Esophagus muscularis mucosa (tissue), 4 donors: Measurements from ENCODE around the gene ZSCAN31. TPM values are rescaled to one million over a fixed set of nuclear protein-coding genes. Genes with fewer than 3 reads are reported as not detected.
"Not testable (repeated sequence)": the region's sequence is repeated elsewhere in the genome, so short reads cannot be mapped to it uniquely, and the experiment has no call there.

ENCODE experiments used
- DNase-seq: peaks from one replicate; pipeline ENCODE4 v3.0.0-alpha.2; 2017; ENCODE audit errors: extremely low spot score
- H3K27ac ChIP-seq, 4 donors: fragments of 200-600 bp; sonication (generic); replicated peaks in 1 of 4; 1 replicate in 3 of 4; 2 replicates in 1 of 4; pipeline ENCODE4 v1.5.1; 2016 to 2019; ENCODE audit warnings: mild to moderate bottlenecking in 1 of 4
- H3K27me3 ChIP-seq, 4 donors: fragments of 200-600 bp; sonication (generic); one replicate each; pipeline versions ENCODE4 v1.5.1 to v1.6.0; 2016 to 2019
- H3K36me3 ChIP-seq, 4 donors: fragments of 200-600 bp; sonication (generic); one replicate each; pipeline ENCODE4 v1.5.1; 2016 to 2019
- H3K4me1 ChIP-seq, 4 donors: fragments of 200-600 bp; sonication (generic); one replicate each; pipeline ENCODE4 v1.5.1; 2016 to 2019
- H3K4me3 ChIP-seq, 4 donors: fragments of 200-600 bp; sonication (generic); 1 replicate in 2 of 4; 2 replicates in 2 of 4; pipeline ENCODE4 v1.5.1; 2016 to 2019; ENCODE audit warnings: mild to moderate bottlenecking in 4 of 4, moderate library complexity in 1 of 4
- H3K9me3 ChIP-seq, 4 donors: fragments of 200-600 bp; sonication (generic); 1 replicate in 3 of 4; 2 replicates in 1 of 4; pipeline ENCODE4 v1.5.1; 2016 to 2019
- CTCF ChIP-seq, 3 experiments: fragments of 200-600 bp in 2 of 3; fragments of 450-650 bp in 1 of 3; sonication (generic) in 2 of 3; IDR thresholded peaks; one replicate each; pipeline ENCODE4 v1.5.1; 2017 to 2019; ENCODE audit warnings: antibody characterized with exemption in 3 of 3, mild to moderate bottlenecking in 2 of 3, moderate library complexity in 1 of 3
- EP300 ChIP-seq: sonication (generic); formaldehyde crosslinking; IDR thresholded peaks from one replicate; pipeline ENCODE4 v1.6.1; 2017; ENCODE audit warnings: antibody characterized with exemption
- POLR2A ChIP-seq: fragments of 450-650 bp; IDR thresholded peaks from one replicate; pipeline ENCODE4 v1.6.1; 2017; ENCODE audit warnings: antibody characterized with exemption, moderate library complexity, mild to moderate bottlenecking, low read depth
- POLR2AphosphoS5 ChIP-seq, 2 donors: sonication (generic); formaldehyde crosslinking; IDR thresholded peaks; one replicate each; pipeline ENCODE4 v1.6.1; 2017; ENCODE audit warnings: antibody characterized with exemption in 2 of 2
- WGBS: methylation state at CpG from one replicate; pipeline ENCODE4 v1.1.5; 2018; 5-methylcytosine and 5-hydroxymethylcytosine counted together
- intact Hi-C: fragments of 100-400 bp; cut with DNase I; formaldehyde crosslinking; loops from one replicate; pipeline ENCODE4 v1.15.1; 2023
- total RNA-seq, 4 donors: library from RNA; depleted of rRNA; stranded (reverse); fragments of >200 nt; gene quantifications; one replicate each; pipeline versions ENCODE4 v1.1.0 to v1.2.1, GENCODE V29; 2016

ZSCAN31 gene
- total RNA-seq, 4 donors from 2014 or later = 13.1 to 39.1 (median 24.1) TPM

GRCh38 chr6:28330041-28330440 is 5.9 kb downstream of the ZSCAN31 start:
- Histone ChIP-seq H3K27me3 (no peaks in the 10 kb centered on the region), H3K4me1 (peaks cover 0 to 16% (median 11%) of the 10 kb centered on the region in 4 donors), H3K4me3 (no peak overlapping the region), H3K27ac (no peak overlapping the region), H3K36me3 (peaks cover 32 to 42% (median 38%) of the 10 kb centered on the region in 4 donors), H3K9me3 (peaks cover 3 to 34% (median 29%) of the 10 kb centered on the region in 4 donors)
- intact Hi-C loops = loop anchor here (5.0 kb wide), 1 partner anchor 48 kb away; the partner anchor contains the start of gene PGBD1
- WGBS = 83% methylated on average over 1 of the region's 1 CpG
- no peak for DNase-seq
- TF ChIP-seq POLR2AphosphoS5 (IDR thresholded peaks at IDR 0.05) (no peak), POLR2A (no peak), EP300 (no peak), CTCF (IDR thresholded peaks at IDR 0.05) (no peak)

GRCh38 chr6:28326371-28326948 is 9.5 kb downstream of the ZSCAN31 start:
- no peaks in the 10 kb centered on the region for H3K4me1 ChIP-seq
- DNase-seq = no peak
- H3K27ac ChIP-seq = no peak overlapping the region
- intact Hi-C loops = no loop called here
- peaks cover 3 to 40% (median 30%) of the 10 kb centered on the region in 4 donors for H3K9me3 ChIP-seq
- no peak overlapping the region for H3K4me3 ChIP-seq
- no peaks in the 10 kb centered on the region for H3K27me3 ChIP-seq
- H3K36me3 ChIP-seq = peaks cover 38 to 63% (median 56%) of the 10 kb centered on the region in 4 donors
- WGBS = 95% methylated on average over 7 of the region's 7 CpGs
- TF ChIP-seq POLR2AphosphoS5 (IDR thresholded peaks at IDR 0.05) (no peak), CTCF (IDR thresholded peaks at IDR 0.05) (no peak), EP300 (no peak), POLR2A (no peak)

- Histone ChIP-seq H3K27me3 (no peaks in the 10 kb centered on the region), H3K36me3 (peaks cover 34 to 57% (median 49%) of the 10 kb centered on the region in 4 donors), H3K4me1 (no peaks in the 10 kb centered on the region), H3K27ac (no peak overlapping the region), H3K4me3 (no peak overlapping the region), H3K9me3 (peaks cover 3 to 38% (median 33%) of the 10 kb centered on the region in 4 donors)
- intact Hi-C loops = no loop called here
- 91% methylated on average over 1 of the region's 1 CpG for WGBS
- no peak for TF ChIP-seq EP300
- TF ChIP-seq POLR2AphosphoS5 (IDR thresholded peaks at IDR 0.05) = no peak
- no peak for TF ChIP-seq POLR2A
- no peak for TF ChIP-seq CTCF (IDR thresholded peaks at IDR 0.05)
- DNase-seq = no peak
These were observed 12.0 kb downstream of the ZSCAN31 start for GRCh38 chr6:28323813-28324424.

- H3K4me3 ChIP-seq = no peak overlapping the region
- H3K27ac ChIP-seq = no peak overlapping the region
- WGBS = 98% methylated on average over 3 of the region's 3 CpGs
- TF ChIP-seq POLR2A (no peak), EP300 (no peak), CTCF (IDR thresholded peaks at IDR 0.05) (no peak), POLR2AphosphoS5 (IDR thresholded peaks at IDR 0.05) (no peak)
- intact Hi-C loops = no loop called here
- H3K4me1 ChIP-seq = no peaks in the 10 kb centered on the region
- H3K27me3 ChIP-seq = no peaks in the 10 kb centered on the region
- no peak for DNase-seq
- peaks cover 3 to 35% (median 27%) of the 10 kb centered on the region in 4 donors for H3K9me3 ChIP-seq
- H3K36me3 ChIP-seq = peaks cover 26 to 48% (median 44%) of the 10 kb centered on the region in 4 donors
These were observed 13.3 kb downstream of the ZSCAN31 start for GRCh38 chr6:28322661-28323060.

- H3K4me1 ChIP-seq, intact Hi-C loops, H3K27me3 ChIP-seq, H3K9me3 ChIP-seq, H3K4me3 ChIP-seq, H3K27ac ChIP-seq, DNase-seq: not testable (repeated sequence)
- H3K36me3 ChIP-seq = peaks cover 0 to 10% (median 4%) of the 10 kb centered on the region in 4 donors
- WGBS = 95% methylated on average over 8 of the region's 8 CpGs
These were observed 18.1 kb downstream of the ZSCAN31 start for GRCh38 chr6:28317866-28318265.
